Sigmoid colon (tissue), 7 donors: Measurements from ENCODE around the gene CNDP2. TPM values are rescaled to one million over a fixed set of nuclear protein-coding genes. Genes with fewer than 3 reads are reported as not detected.

ENCODE experiments used
- DNase-seq: peaks from one replicate; pipeline ENCODE4 v3.0.0-alpha.2; 2019
- H3K27ac ChIP-seq, 4 donors: fragments of 200-600 bp; sonication (generic); one replicate each; pipeline ENCODE4 v1.5.1; 2016 to 2019; ENCODE audit warnings: mild to moderate bottlenecking in 1 of 4
- H3K27me3 ChIP-seq, 3 donors: fragments of 200-600 bp; sonication (generic); one replicate each; pipeline ENCODE4 v1.5.1; 2019; ENCODE audit warnings: mild to moderate bottlenecking in 1 of 3
- H3K36me3 ChIP-seq, 4 donors: fragments of 200-600 bp; sonication (generic); one replicate each; pipeline ENCODE4 v1.5.1; 2016 to 2019
- H3K4me1 ChIP-seq, 4 donors: fragments of 200-600 bp; sonication (generic); one replicate each; pipeline ENCODE4 v1.5.1; 2017 to 2019
- H3K4me3 ChIP-seq, 4 donors: fragments of 200-600 bp; sonication (generic); one replicate each; pipeline ENCODE4 v1.5.1; 2017 to 2019; ENCODE audit warnings: mild to moderate bottlenecking in 2 of 4, moderate library complexity in 1 of 4
- H3K9me3 ChIP-seq, 4 donors: fragments of 200-600 bp in 3 of 4; sonication (generic) in 3 of 4; one replicate each; pipeline versions ENCODE4 v1.5.1 to v1.6.1; 2013 to 2019
- EP300 ChIP-seq, 4 donors: sonication (generic); formaldehyde crosslinking; IDR thresholded peaks; one replicate each; pipeline ENCODE4 v1.6.1; 2017; ENCODE audit warnings: antibody characterized with exemption in 4 of 4
- POLR2A ChIP-seq, 2 donors: fragments of 450-650 bp; IDR thresholded peaks; one replicate each; pipeline ENCODE4 v1.6.1; 2016; ENCODE audit warnings: antibody characterized with exemption in 2 of 2, mild to moderate bottlenecking in 2 of 2, moderate library complexity in 2 of 2
- POLR2AphosphoS5 ChIP-seq, 4 donors: sonication (generic); formaldehyde crosslinking; IDR thresholded peaks; one replicate each; pipeline ENCODE4 v1.6.1; 2017; ENCODE audit warnings: antibody characterized with exemption in 4 of 4
- WGBS, 2 donors: extraction: QIAGEN DNeasy Blood & Tissue Kit; methylation state at CpG; one replicate each; pipeline ENCODE4 v1.1.7; 2013; 5-methylcytosine and 5-hydroxymethylcytosine counted together
- intact Hi-C: fragments of 100-400 bp; cut with DNase I; formaldehyde crosslinking; loops from one replicate; pipeline ENCODE4 v1.15.1; 2023
- polyA plus RNA-seq, 3 donors: library from polyadenylated mRNA; stranded (reverse); fragments of 200-250 nt; gene quantifications; one replicate each; pipeline ENCODE4 v1.2.3, GENCODE V29; 2013
- total RNA-seq, 4 donors: library from RNA; depleted of rRNA; stranded (reverse); fragments of >200 nt; gene quantifications; one replicate each; pipeline ENCODE4 v1.1.0, GENCODE V29; 2016
- TF ChIP-seq, protein P1 (sequence below), 4 experiments: fragments of 450-650 bp in 3 of 4; fragments of 200-600 bp in 1 of 4; IDR thresholded peaks; one replicate each; pipeline ENCODE4 v1.5.1; 2016 to 2019; ENCODE audit warnings: antibody characterized with exemption in 4 of 4, mild to moderate bottlenecking in 3 of 4, moderate library complexity in 2 of 4
- donor health status: healthy with polysubstance abuse.
- donor health status: Bipolar disorder and iron deficiency.
- donor health status: healthy.

Gene CNDP2
- total and polyA plus RNA-seq, 7 donors: 29.3 to 179 (median 53.5) TPM

DNA sequence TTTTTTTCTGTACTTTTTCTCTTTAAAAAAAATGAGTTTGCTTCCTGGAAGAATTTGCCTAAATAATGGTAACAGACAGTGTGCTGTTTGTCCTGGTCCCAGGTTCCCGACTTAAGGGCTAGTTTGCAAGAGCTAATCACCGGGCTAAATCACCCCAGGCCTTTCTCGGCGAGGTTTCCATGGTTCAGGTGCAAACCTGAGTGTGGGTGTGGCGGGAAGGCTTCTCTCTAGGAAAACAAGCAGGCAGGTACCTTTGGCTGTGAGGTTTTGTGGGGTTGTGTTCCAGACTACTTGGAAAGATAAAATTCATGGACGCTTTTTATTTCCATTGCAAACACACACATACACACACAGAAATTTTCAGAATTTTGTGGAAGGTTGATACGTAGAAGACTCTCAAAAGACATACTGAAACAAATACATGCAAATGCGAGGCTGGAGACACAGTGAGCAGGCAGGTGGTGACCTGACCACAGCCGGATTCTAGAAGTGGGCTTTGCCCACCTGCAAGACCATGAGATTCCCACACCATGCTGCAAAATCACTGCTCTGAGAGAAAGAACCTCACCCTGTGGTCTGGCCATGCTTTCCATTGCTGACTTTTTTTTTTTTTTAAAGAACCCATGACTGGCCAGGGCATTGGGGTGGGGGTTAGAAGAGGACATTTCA is 39.0 kb downstream of the CNDP2 start:
- 38 to 72% methylated on average over 9 of the region's 9 CpGs for WGBS, 2 donors

DNA sequence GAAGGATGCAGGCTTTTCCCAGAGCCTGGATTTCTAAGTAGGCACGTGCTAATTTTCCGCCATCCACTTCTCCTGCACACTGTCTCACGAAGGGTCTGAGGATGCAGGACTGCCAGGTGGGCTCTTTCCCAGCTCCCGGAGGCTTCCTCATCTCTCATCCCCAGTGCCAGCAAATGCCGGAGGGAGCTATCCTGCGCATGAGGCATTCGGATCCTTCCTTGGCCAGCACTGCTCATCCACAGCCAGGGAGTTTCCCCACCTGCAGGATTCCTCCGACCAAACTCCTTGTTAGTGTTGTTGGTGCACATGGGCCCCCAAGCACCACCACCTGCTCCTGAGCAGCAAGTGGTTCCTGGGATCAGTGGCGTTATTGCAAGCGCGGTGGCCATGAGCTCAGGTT is 43.1 kb downstream of the CNDP2 start:
- Histone ChIP-seq H3K27me3 (no peaks in the 10 kb centered on the region), H3K4me3 (no peak overlapping the region), H3K9me3 (peaks cover 0 to 2% (median 0%) of the 10 kb centered on the region in 4 donors), H3K27ac (no peak overlapping the region), H3K36me3 (no peaks in the 10 kb centered on the region), H3K4me1 (no peaks in the 10 kb centered on the region)
- no peak for TF ChIP-seq POLR2A (IDR thresholded peaks at IDR 0.05)
- TF ChIP-seq POLR2AphosphoS5 (IDR thresholded peaks at IDR 0.05): no peak
- TF ChIP-seq, protein P1, sequence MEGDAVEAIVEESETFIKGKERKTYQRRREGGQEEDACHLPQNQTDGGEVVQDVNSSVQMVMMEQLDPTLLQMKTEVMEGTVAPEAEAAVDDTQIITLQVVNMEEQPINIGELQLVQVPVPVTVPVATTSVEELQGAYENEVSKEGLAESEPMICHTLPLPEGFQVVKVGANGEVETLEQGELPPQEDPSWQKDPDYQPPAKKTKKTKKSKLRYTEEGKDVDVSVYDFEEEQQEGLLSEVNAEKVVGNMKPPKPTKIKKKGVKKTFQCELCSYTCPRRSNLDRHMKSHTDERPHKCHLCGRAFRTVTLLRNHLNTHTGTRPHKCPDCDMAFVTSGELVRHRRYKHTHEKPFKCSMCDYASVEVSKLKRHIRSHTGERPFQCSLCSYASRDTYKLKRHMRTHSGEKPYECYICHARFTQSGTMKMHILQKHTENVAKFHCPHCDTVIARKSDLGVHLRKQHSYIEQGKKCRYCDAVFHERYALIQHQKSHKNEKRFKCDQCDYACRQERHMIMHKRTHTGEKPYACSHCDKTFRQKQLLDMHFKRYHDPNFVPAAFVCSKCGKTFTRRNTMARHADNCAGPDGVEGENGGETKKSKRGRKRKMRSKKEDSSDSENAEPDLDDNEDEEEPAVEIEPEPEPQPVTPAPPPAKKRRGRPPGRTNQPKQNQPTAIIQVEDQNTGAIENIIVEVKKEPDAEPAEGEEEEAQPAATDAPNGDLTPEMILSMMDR (IDR thresholded peaks at IDR 0.05): no peak
- TF ChIP-seq EP300 (IDR thresholded peaks at IDR 0.05): no peak
- DNase-seq: no peak
- WGBS, 2 donors: 89 to 95% methylated on average over 11 of the region's 11 CpGs
- intact Hi-C loops: no loop called here

More for the DNA sequence above, 39.0 kb downstream of the CNDP2 start:
- no peak overlapping the region for H3K4me3 ChIP-seq
- H3K4me1 ChIP-seq: no peaks in the 10 kb centered on the region
- peaks cover 0 to 2% (median 0%) of the 10 kb centered on the region in 4 donors for H3K9me3 ChIP-seq
- DNase-seq: no peak
- H3K27me3 ChIP-seq: no peaks in the 10 kb centered on the region
- intact Hi-C loops: no loop called here
- H3K27ac ChIP-seq: no peak overlapping the region
- no peaks in the 10 kb centered on the region for H3K36me3 ChIP-seq
- TF ChIP-seq POLR2AphosphoS5 (IDR thresholded peaks at IDR 0.05): no peak
- no peak for TF ChIP-seq POLR2A (IDR thresholded peaks at IDR 0.05)
- TF ChIP-seq, protein P1 (IDR thresholded peaks at IDR 0.05): no peak
- TF ChIP-seq EP300 (IDR thresholded peaks at IDR 0.05): no peak

DNA sequence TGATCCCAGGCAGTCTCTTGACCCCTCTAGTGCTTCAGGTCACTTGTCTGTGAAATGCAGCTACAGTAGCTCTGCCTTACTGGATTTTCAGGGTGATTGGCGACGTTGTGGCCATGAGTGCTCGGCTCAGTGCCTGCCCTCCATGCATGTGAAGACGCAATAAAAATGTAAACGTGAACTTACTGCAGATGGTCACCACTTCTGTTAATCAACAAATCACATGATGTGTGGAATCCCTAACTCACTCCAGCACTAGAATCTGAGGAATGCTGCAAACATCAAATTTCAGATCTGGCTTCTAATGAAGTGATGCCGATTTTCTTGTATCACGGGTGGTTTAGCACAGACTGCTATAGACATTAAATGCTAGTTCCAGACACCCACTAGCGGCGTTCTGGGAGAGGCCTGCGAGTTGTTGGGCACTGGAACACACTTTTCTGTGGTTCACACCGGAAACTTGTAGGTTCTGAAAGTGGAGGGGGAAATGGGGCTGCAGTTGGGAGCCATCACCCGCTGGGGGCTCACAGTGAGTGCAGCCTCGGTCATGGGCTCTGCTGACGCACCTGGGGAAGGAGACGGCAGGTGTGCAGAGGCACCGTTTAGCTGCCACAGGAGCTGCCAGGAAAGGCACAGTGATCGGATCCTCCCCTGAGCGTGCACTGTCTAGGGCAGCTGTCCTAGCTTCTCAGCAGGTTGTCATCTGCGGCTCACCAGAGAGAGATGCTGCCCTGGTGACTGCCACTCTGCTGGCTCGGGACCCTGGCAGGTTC is 44.7 kb downstream of the CNDP2 start:
- peaks cover 0 to 3% (median 0%) of the 10 kb centered on the region in 3 donors for H3K27me3 ChIP-seq
- H3K36me3 ChIP-seq: no peaks in the 10 kb centered on the region
- no peak overlapping the region for H3K27ac ChIP-seq
- intact Hi-C loops: no loop called here
- no peak overlapping the region for H3K4me3 ChIP-seq
- no peak for TF ChIP-seq EP300 (IDR thresholded peaks at IDR 0.05)
- TF ChIP-seq POLR2AphosphoS5 (IDR thresholded peaks at IDR 0.05): no peak
- TF ChIP-seq POLR2A (IDR thresholded peaks at IDR 0.05): no peak
- TF ChIP-seq, protein P1 (IDR thresholded peaks at IDR 0.05): no peak
- no peaks in the 10 kb centered on the region for H3K4me1 ChIP-seq
- WGBS, 2 donors: 80 to 82% methylated on average over 20 of the region's 20 CpGs
- DNase-seq: no peak
- H3K9me3 ChIP-seq: peaks cover 0 to 2% (median 0%) of the 10 kb centered on the region in 4 donors

DNA sequence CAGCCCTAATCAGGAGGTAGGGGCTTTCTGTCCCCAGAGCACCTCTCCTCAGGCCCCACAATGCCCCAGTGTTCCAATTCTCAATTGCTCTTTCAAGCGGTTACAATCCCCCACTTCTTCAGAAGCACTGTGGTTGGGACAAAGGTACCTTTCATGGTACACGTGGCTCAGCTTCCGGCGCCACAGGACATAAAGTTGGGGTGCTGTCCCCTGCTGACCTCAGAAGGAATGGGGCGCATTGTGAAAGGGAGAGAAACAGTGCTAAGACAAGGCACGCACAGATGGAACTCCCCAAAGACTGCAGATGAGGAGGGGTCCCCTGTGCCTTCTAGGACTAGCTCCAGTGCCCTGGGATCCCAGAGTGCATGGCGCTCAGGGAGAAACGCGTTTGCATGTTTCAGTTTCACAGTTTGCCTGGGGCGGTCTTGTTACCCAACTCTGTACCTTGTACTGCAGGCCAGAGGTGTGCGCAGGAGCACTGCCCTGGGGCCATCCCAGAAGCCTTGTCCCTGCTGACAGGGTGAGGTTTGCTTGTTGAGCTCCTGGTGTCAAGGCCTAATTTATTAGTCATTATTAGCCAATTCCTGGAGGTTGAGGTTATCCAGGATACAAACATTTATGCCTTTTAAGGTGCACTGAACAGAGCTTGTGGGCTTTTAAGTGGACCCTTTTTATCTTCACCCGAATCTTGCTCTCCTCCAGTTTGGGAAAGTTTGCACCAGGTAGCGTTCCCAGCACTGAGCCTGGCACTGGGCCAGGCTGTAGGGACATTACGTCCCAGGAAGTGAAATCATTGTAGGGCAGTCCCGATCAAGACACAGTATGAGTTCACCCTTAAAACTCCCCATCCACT is 45.8 kb downstream of the CNDP2 start:
- H3K4me3 ChIP-seq: no peak overlapping the region
- no peak for DNase-seq
- H3K36me3 ChIP-seq: no peaks in the 10 kb centered on the region

More for the DNA sequence above, 45.8 kb downstream of the CNDP2 start:
- 57 to 77% methylated on average over 15 of the region's 15 CpGs for WGBS, 2 donors
- Histone ChIP-seq H3K4me1 (no peaks in the 10 kb centered on the region), H3K27ac (no peak overlapping the region), H3K27me3 (peaks cover 0 to 3% (median 0%) of the 10 kb centered on the region in 3 donors), H3K9me3 (no peaks in the 10 kb centered on the region)
- intact Hi-C loops: no loop called here
- TF ChIP-seq EP300 (IDR thresholded peaks at IDR 0.05): no peak
- no peak for TF ChIP-seq POLR2A (IDR thresholded peaks at IDR 0.05)
- TF ChIP-seq POLR2AphosphoS5 (IDR thresholded peaks at IDR 0.05): no peak
